HCT116 (cell line): ENCODE measurements around the gene CD69. TPM values are rescaled to one million over a fixed set of nuclear protein-coding genes. Genes with fewer than 3 reads are reported as not detected.

Source experiments
- ATAC-seq: fragments of 200-7000 bp; cut with Tn5 transposase; 2 replicates; pipeline ENCODE4 v1.9.1; 2020; ENCODE audit warnings: mild to moderate bottlenecking, moderate library complexity
- BruUV-seq: library from RNA; stranded (reverse); fragments of 400-500 nt; replicated peaks from 2 replicates; lab custom pipeline; 2021; lab: Mats Ljungman, UMichigan
- CTCF ChIA-PET: fragments of 300-600 bp; sonication (Branson Sonifier 250); formaldehyde crosslinking; loops from one replicate; lab custom pipeline; 2021; ENCODE audit warnings: antibody characterized with exemption; lab: Charles Lee
- POLR2A ChIA-PET: fragments of 300-600, 350-600 bp; sonication (Branson Sonifier 250); formaldehyde crosslinking; loops from one replicate; lab custom pipeline; 2021; ENCODE audit warnings: antibody characterized with exemption; lab: Charles Lee
- RAD21 ChIA-PET, 2 experiments: fragments of 300-600 bp; sonication (Branson Sonifier 250); formaldehyde crosslinking; loops; one replicate each; lab custom pipeline; 2023; ENCODE audit warnings: low total read pairs in 2 of 2; ENCODE audit not compliant: uncharacterized antibody in 2 of 2, unreplicated experiment in 2 of 2, low non-redundant PET in 1 of 2; lab: Charles Lee
- DNase-seq: peaks from one replicate; pipeline ENCODE4 v3.0.0-alpha.2; 2010; ENCODE audit warnings: low read depth, low spot score
- H2AFZ ChIP-seq: fragments of 200-600 bp; shearing (Covaris generic), sonication (generic); 2 replicates; pipeline ENCODE4 v1.6.1; 2017; ENCODE audit warnings: low read depth, mixed run types, mixed read lengths, antibody characterized with exemption, low read length; ENCODE audit not compliant: poor library complexity, severe bottlenecking
- H3K27ac ChIP-seq: 2 replicates; pipeline ENCODE4 v1.5.1; 2012; ENCODE audit warnings: low read depth, low read length
- H3K27me3 ChIP-seq: fragments of 200-600 bp; sonication (generic); 2 replicates; pipeline ENCODE4 v1.6.1; 2016; ENCODE audit warnings: mixed run types, low read length, mixed read lengths; ENCODE audit not compliant: insufficient read depth
- H3K36me3 ChIP-seq, 2 experiments: fragments of 200-500 bp in 1 of 2; fragments of 200-600 bp in 1 of 2; sonication (Bioruptor generic) in 1 of 2; sonication (generic) in 1 of 2; 2 replicates each; pipeline versions ENCODE4 v1.5.1 to v1.6.1; 2014 to 2016; ENCODE audit warnings: low read length in 2 of 2, inconsistent platforms in 1 of 2, mixed read lengths in 1 of 2, mixed run types in 1 of 2; ENCODE audit not compliant: insufficient read depth in 2 of 2, control insufficient read depth in 1 of 2
- H3K4me1 ChIP-seq, 2 experiments: fragments of 200-600 bp in 1 of 2; sonication (generic) in 1 of 2; 2 replicates each; pipeline versions ENCODE4 v1.5.1 to v1.6.1; 2012 to 2017; ENCODE audit warnings: low read length in 2 of 2, inconsistent platforms in 1 of 2, mild to moderate bottlenecking in 1 of 2, mixed read lengths in 1 of 2, mixed run types in 1 of 2, moderate library complexity in 1 of 2; ENCODE audit not compliant: insufficient read depth in 2 of 2, control insufficient read depth in 1 of 2
- H3K4me2 ChIP-seq: fragments of 200-600 bp; sonication (generic); 2 replicates; pipeline ENCODE4 v1.6.1; 2017; ENCODE audit warnings: mixed run types, low read length, mixed read lengths
- H3K4me3 ChIP-seq, 2 experiments: fragments of 200-600 bp in 1 of 2; sonication (generic) in 1 of 2; replicated peaks in 1 of 2; 2 replicates each; pipeline ENCODE4 v1.5.1; 2011 to 2016; ENCODE audit warnings: low read length in 2 of 2, control low read depth in 1 of 2, low read depth in 1 of 2, mild to moderate bottlenecking in 1 of 2, mixed read lengths in 1 of 2, mixed run types in 1 of 2
- H3K79me2 ChIP-seq: fragments of 200-600 bp; sonication (generic); 2 replicates; pipeline ENCODE4 v1.6.1; 2017; ENCODE audit warnings: mild to moderate bottlenecking, mixed run types, low read length, moderate library complexity, mixed read lengths; ENCODE audit not compliant: insufficient read depth
- H3K9ac ChIP-seq: fragments of 200-600 bp; sonication (generic); 2 replicates; pipeline ENCODE4 v1.6.1; 2016; ENCODE audit warnings: low read length, mixed read lengths
- H3K9me2 ChIP-seq: fragments of 200-600 bp; sonication (generic), shearing (Covaris generic); 2 replicates; pipeline ENCODE4 v1.6.1; 2017; ENCODE audit warnings: mixed run types, mild to moderate bottlenecking, moderate library complexity; ENCODE audit not compliant: insufficient read depth
- H3K9me3 ChIP-seq, 2 experiments: fragments of 200-500 bp in 1 of 2; fragments of 200-600 bp in 1 of 2; sonication (Bioruptor generic) in 1 of 2; sonication (generic) in 1 of 2; 2 replicates each; pipeline ENCODE4 v1.6.1; 2014 to 2017; ENCODE audit warnings: low read length in 2 of 2, mixed read lengths in 2 of 2, inconsistent platforms in 1 of 2, low read depth in 1 of 2, mild to moderate bottlenecking in 1 of 2, mixed run types in 1 of 2, moderate library complexity in 1 of 2; ENCODE audit not compliant: control insufficient read depth in 1 of 2, insufficient read depth in 1 of 2
- H4K20me1 ChIP-seq: fragments of 200-600 bp; sonication (generic), shearing (Covaris generic); 2 replicates; pipeline ENCODE4 v1.6.1; 2017; ENCODE audit warnings: mixed run types, mild to moderate bottlenecking, moderate library complexity; ENCODE audit not compliant: insufficient read depth
- CBX3 ChIP-seq: IDR thresholded peaks from 2 replicates; pipeline ENCODE4 v1.6.1; 2012; ENCODE audit warnings: low read depth
- CEBPB ChIP-seq: IDR thresholded peaks from 2 replicates; pipeline ENCODE4 v1.6.1; 2012; ENCODE audit warnings: low read depth
- EGR1 ChIP-seq: IDR thresholded peaks from 2 replicates; pipeline ENCODE4 v1.6.1; 2012; ENCODE audit warnings: low read depth
- FOSL1 ChIP-seq: IDR thresholded peaks from 2 replicates; pipeline ENCODE4 v1.6.1; 2012; ENCODE audit warnings: low read depth
- MAX ChIP-seq: IDR thresholded peaks from 2 replicates; pipeline ENCODE4 v1.6.1; 2012
- POLR2AphosphoS5 ChIP-seq: IDR thresholded peaks from 2 replicates; pipeline ENCODE4 v1.6.1; 2011; ENCODE audit warnings: mild to moderate bottlenecking, low read depth, low read length, moderate library complexity
- SP1 ChIP-seq: IDR thresholded peaks from 2 replicates; pipeline ENCODE4 v1.6.1; 2012; ENCODE audit warnings: low read depth
- ZBTB33 ChIP-seq: IDR thresholded peaks from 2 replicates; pipeline ENCODE4 v1.6.1; 2011; ENCODE audit warnings: mild to moderate bottlenecking, low read length, moderate library complexity; ENCODE audit not compliant: insufficient replicate concordance; ENCODE audit errors: extremely low read depth
- ZFX ChIP-seq: fragments of 450-650 bp; IDR thresholded peaks from 2 replicates; pipeline ENCODE4 v1.6.1; 2017
- intact Hi-C: fragments of 100-400 bp; cut with micrococcal nuclease; formaldehyde crosslinking; loops from 2 replicates; pipeline ENCODE4 v1.10.0; 2022
- total RNA-seq: library from RNA; stranded (reverse); gene quantifications from one replicate; pipeline ENCODE4 v1.2.1, GENCODE V29; 2021; ENCODE audit not compliant: unreplicated experiment

The CD69 gene
- total RNA-seq, 1 experiment from 2014 or later = not detected

- Histone ChIP-seq H3K36me3 (no peaks in the 10 kb centered on the region), H3K9me2 (no peaks in the 10 kb centered on the region), H3K27ac (no peak overlapping the region), H3K9ac (no peak overlapping the region), H3K4me3 (no peak overlapping the region), H4K20me1 (0 out of 2 replicates have a peak, but pooled peaks cover 3% of the 10 kb centered on the region), H3K27me3 (peaks cover 49% of the 10 kb centered on the region), H2AFZ (no peak overlapping the region)
- ATAC-seq = no peak
- RAD21 ChIA-PET = no interaction called here
- no peak for DNase-seq
- POLR2A ChIA-PET = no interaction called here
- CTCF ChIA-PET = no interaction called here
- no peak for TF ChIP-seq CEBPB
- no peak for TF ChIP-seq POLR2AphosphoS5
- TF ChIP-seq FOSL1 = no peak
- TF ChIP-seq SP1 = no peak
- no peak for TF ChIP-seq ZBTB33
- no peak for TF ChIP-seq MAX
- TF ChIP-seq EGR1 = no peak
- no peak for TF ChIP-seq ZFX
- TF ChIP-seq CBX3 = no peak
- TF ChIP-seq, all 23 proteins: peak for 0
- Histone ChIP-seq H3K4me1 (no peaks in the 10 kb centered on the region), H3K79me2 (no peaks in the 10 kb centered on the region), H3K9me3 (no peaks in the 10 kb centered on the region), H3K4me2 (no peak overlapping the region)
- no TSS peak for BruUV-seq
- intact Hi-C loops = no loop called here
These were observed 26.3 kb upstream of the CD69 start for GRCh38 chr12:9786726-9787717.
